AG04450 (cell line): ENCODE data around the gene MTUS2. TPM values are rescaled to one million over a fixed set of nuclear protein-coding genes. Genes with fewer than 3 reads are reported as not detected.

Source experiments
- CTCF ChIA-PET: fragments of 300-600, 350-600 bp; formaldehyde crosslinking; extraction: SDS; loops from one replicate; lab custom pipeline; 2022; ENCODE audit warnings: antibody characterized with exemption, inconsistent platforms; lab: Charles Lee
- POLR2A ChIA-PET: fragments of 350-600 bp; formaldehyde crosslinking; extraction: SDS; loops from one replicate; lab custom pipeline; 2021; ENCODE audit warnings: antibody characterized with exemption, inconsistent platforms; lab: Yijun Ruan, JAX
- DNase-seq: peaks from one replicate; pipeline ENCODE4 v3.0.0-alpha.2; 2011; ENCODE audit warnings: low read depth, low spot score
- H3K27ac ChIP-seq: one replicate; pipeline ENCODE4 v1.5.1; 2012; ENCODE audit warnings: low read depth, low read length, control low read depth
- H3K27me3 ChIP-seq: one replicate; pipeline ENCODE4 v1.6.0; 2012; ENCODE audit warnings: low read length; ENCODE audit not compliant: control insufficient read depth, insufficient read depth
- H3K4me3 ChIP-seq: 2 replicates; pipeline ENCODE4 v1.5.1; 2011; ENCODE audit warnings: mild to moderate bottlenecking, low read depth, low read length, control low read depth
- H3K9me3 ChIP-seq: 2 replicates; pipeline ENCODE4 v1.5.1; 2012; ENCODE audit warnings: low read length; ENCODE audit not compliant: control insufficient read depth, insufficient read depth
- polyA plus RNA-seq: library from polyadenylated mRNA; depleted of rRNA; stranded (reverse); fragments of >200 nt; gene quantifications from 2 replicates; pipeline ENCODE4 v1.2.3, GENCODE V29; 2011
- TF ChIP-seq, protein P1 (sequence below): IDR thresholded peaks from 2 replicates; pipeline ENCODE4 v1.5.1; 2011; ENCODE audit warnings: low read depth, low read length, control low read depth, inconsistent platforms

The MTUS2 gene
- polyA plus RNA-seq, 1 experiment, result 0.02 TPM

DNA sequence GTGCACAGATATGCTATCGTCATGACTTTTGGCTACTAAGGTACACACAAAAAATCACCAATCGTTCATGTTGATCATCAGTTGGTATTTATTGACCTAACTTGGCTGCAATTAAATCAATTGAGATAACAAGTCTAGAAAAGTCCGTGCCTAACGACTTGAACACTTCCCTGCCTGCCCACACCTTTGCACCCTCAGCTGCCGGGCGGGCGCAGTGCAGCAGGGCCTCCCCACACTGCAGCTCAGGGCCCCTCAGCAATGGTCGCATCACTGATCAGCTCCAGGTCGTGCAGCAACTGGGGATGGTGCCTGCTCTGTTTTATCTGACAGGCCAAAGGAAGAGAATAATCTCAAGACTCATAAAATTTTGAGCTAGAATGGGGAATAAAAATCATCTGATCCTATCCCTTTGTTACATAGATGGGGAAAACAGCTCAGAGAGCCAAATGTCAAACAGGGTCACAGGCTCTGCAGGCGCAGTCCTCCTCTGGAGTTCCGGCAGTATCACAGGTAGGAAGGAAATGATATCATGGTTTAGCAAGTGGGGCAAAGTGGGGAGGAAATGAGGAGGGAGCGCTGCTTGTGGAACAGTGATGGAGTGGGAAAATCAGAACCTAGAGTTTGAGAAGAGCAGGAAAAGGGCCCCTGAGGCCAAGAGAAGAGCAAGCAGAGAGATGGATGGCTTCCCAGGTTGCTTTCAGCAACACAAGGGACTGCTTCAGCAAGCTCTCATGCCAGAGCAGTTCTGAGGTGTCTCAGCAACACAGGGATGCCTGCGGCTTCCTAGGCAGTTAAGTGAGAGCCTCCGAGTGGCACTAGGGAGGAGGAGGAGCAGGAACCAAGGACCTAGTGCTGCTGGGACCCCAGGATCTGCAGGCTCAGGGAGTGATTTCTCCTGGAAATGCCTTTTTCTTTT is 717.9 kb downstream of the MTUS2 start:
- no peaks in the 10 kb centered on the region for H3K9me3 ChIP-seq
- H3K27me3 ChIP-seq, result no peaks in the 10 kb centered on the region
- H3K4me3 ChIP-seq, result no peak overlapping the region
- no peak for DNase-seq
- no peak overlapping the region for H3K27ac ChIP-seq
- CTCF ChIA-PET, result interaction anchor here (0.5 to 1.5 kb wide), 3 partner anchors 30 to 1193 kb away, joined by 4 to 6 read pairs (median 4); no protein-coding TSS in a partner anchor
- TF ChIP-seq, protein P1, sequence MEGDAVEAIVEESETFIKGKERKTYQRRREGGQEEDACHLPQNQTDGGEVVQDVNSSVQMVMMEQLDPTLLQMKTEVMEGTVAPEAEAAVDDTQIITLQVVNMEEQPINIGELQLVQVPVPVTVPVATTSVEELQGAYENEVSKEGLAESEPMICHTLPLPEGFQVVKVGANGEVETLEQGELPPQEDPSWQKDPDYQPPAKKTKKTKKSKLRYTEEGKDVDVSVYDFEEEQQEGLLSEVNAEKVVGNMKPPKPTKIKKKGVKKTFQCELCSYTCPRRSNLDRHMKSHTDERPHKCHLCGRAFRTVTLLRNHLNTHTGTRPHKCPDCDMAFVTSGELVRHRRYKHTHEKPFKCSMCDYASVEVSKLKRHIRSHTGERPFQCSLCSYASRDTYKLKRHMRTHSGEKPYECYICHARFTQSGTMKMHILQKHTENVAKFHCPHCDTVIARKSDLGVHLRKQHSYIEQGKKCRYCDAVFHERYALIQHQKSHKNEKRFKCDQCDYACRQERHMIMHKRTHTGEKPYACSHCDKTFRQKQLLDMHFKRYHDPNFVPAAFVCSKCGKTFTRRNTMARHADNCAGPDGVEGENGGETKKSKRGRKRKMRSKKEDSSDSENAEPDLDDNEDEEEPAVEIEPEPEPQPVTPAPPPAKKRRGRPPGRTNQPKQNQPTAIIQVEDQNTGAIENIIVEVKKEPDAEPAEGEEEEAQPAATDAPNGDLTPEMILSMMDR, result no peak
- POLR2A ChIA-PET, result interaction anchor here (1.1 kb wide), 1 partner anchor 12 kb away, joined by 3 read pairs; no protein-coding TSS in a partner anchor

DNA sequence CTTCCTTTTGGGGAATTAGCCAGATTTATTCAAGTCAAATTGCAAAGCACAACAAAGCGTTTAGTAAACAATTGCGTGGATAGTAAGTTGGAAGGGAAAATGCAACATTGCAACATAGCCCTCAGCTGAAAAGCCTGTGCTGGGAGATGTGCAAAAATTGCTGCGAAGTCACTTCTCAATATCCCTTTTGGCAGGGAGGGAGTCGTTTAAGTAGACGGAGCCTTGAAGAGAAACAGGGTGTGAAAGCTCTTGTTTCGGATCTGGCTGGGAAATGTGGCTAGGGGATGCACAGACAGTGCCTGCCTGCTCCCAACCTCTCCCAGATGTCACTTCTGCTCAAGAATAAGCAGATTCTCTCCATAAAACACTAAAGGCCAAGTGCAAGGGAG is 718.5 kb downstream of the MTUS2 start:
- ChIA-PET CTCF (interaction anchor here (1.5 kb wide), 1 partner anchor 31 kb away, joined by 6 read pairs; no protein-coding TSS in a partner anchor), POLR2A (no interaction called here)
- Histone ChIP-seq H3K27me3 (no peaks in the 10 kb centered on the region), H3K27ac (no peak overlapping the region), H3K4me3 (no peak overlapping the region), H3K9me3 (no peaks in the 10 kb centered on the region)
- DNase-seq, result no peak
- TF ChIP-seq, protein P1, result no peak

DNA sequence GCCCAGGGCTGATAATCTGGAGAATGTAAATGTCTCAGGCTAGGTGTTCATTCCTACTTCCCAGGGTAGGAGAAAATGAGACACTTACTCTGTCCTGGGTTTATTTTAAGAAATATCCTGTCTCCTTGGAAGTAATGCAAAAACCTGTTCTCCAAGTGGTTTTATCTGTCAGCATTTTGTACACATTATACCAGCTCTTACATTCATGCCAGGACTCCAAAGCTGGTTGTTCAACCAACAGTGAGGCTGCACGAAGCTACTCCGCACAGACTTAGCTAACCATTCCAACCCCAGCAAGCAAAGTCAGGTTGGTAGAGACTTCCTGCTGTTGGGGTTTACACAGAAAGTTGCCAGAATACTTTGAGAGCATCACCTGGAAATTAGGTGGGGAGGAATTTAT is 719.7 kb downstream of the MTUS2 start:
- H3K9me3 ChIP-seq, result no peaks in the 10 kb centered on the region
- no peaks in the 10 kb centered on the region for H3K27me3 ChIP-seq
- POLR2A ChIA-PET, result no interaction called here
- no peak overlapping the region for H3K27ac ChIP-seq
- TF ChIP-seq, protein P1, result no peak
- CTCF ChIA-PET, result no interaction called here
- no peak for DNase-seq
- H3K4me3 ChIP-seq, result no peak overlapping the region

DNA sequence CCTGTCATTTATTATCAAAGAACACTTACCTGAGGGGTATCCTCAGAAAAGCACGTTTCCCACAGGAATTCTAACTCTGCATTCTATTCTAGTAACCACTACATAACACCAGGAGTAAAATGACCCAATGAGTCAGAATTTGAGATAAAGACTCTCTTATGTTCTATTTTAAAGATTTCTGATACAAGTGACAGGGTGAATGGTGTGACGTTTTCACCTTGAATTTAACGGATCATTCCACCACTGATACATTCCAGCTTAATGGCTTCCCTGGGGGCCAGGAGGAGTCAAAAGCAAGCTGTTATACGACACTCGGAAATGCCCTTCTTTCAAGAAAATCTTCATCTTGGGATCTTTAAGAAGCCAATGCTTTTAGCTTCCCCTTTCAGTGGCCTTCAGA is 720.2 kb downstream of the MTUS2 start:
- H3K27me3 ChIP-seq, result no peaks in the 10 kb centered on the region
- no peak overlapping the region for H3K27ac ChIP-seq
- DNase-seq, result no peak
- CTCF ChIA-PET, result no interaction called here
- TF ChIP-seq, protein P1, result no peak
- H3K9me3 ChIP-seq, result no peaks in the 10 kb centered on the region
- POLR2A ChIA-PET, result no interaction called here
- H3K4me3 ChIP-seq, result no peak overlapping the region

DNA sequence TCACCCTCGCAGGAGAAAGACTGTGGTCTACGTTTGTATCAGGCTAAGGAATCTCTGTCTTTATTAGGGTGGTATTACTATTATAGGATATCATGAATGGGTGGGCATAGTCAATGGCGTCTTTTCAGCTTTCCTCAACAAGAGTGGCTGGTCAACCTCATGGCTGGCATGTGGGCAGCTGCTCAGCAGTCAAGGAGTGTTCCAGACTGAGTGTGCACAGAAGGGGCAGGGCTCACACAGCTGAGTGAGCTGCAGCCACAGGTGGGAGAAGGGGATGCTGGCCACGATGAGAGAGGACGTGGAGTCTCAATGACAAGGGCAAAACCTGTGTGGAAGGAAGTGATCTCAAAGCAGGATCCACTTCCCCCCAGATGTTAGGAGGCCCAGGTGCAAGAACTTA is 720.7 kb downstream of the MTUS2 start:
- POLR2A ChIA-PET, result no interaction called here
- Histone ChIP-seq H3K4me3 (no peak overlapping the region), H3K9me3 (no peaks in the 10 kb centered on the region), H3K27ac (no peak overlapping the region), H3K27me3 (no peaks in the 10 kb centered on the region)
- DNase-seq, result no peak
- CTCF ChIA-PET, result no interaction called here
- TF ChIP-seq, protein P1, result no peak
